ENCODE measurements around the gene CSF1. TPM values are rescaled to one million over a fixed set of nuclear protein-coding genes. Genes with fewer than 3 reads are reported as not detected.

Gene CSF1
- total RNA-seq, 4 donors from 2014 or later: 33.5 to 127 (median 62.3) TPM

GRCh38 chr1:109977657-109978378, 67.2 kb downstream of the CSF1 start:
- intact Hi-C loops (cut with DNase I): loop anchor here (5.0 kb wide), 1 partner anchor 46 kb away; no protein-coding TSS in a partner anchor
- no peak for TF ChIP-seq POLR2A (IDR thresholded peaks at IDR 0.05)
- no peak for TF ChIP-seq CTCF (IDR thresholded peaks at IDR 0.05)
- no peak overlapping the region for H3K4me3 ChIP-seq (replicated peaks in 1 of 3)
- no peak for DNase-seq
- WGBS, 2 donors: 85 to 89% methylated on average over 8 to 12 of the region's 12 CpGs
- H3K27ac ChIP-seq: no peak overlapping the region
- no peaks in the 10 kb centered on the region for H3K9me3 ChIP-seq
- H3K36me3 ChIP-seq: no peaks in the 10 kb centered on the region
- peaks cover 0 to 8% of the 10 kb centered on the region in 2 donors for H3K4me1 ChIP-seq
- H3K27me3 ChIP-seq: no peaks in the 10 kb centered on the region

GRCh38 chr1:109978761-109979488, 68.3 kb downstream of the CSF1 start:
- intact Hi-C loops (cut with DNase I): loop anchor here (5.0 kb wide), 1 partner anchor 47 kb away; no protein-coding TSS in a partner anchor
- Histone ChIP-seq H3K27me3 (no peaks in the 10 kb centered on the region), H3K27ac (no peak overlapping the region), H3K4me1 (peaks cover 0 to 10% of the 10 kb centered on the region in 2 donors), H3K9me3 (no peaks in the 10 kb centered on the region), H3K36me3 (no peaks in the 10 kb centered on the region), H3K4me3 (replicated peaks in 1 of 3) (no peak overlapping the region)
- DNase-seq: no peak
- WGBS, 2 donors: 83 to 84% methylated on average over 9 of the region's 9 CpGs
- TF ChIP-seq POLR2A (IDR thresholded peaks at IDR 0.05) (no peak), CTCF (IDR thresholded peaks at IDR 0.05) (no peak)

GRCh38 chr1:109979489-109980091, 68.9 kb downstream of the CSF1 start:
- Histone ChIP-seq H3K27ac (no peak overlapping the region), H3K4me3 (replicated peaks in 1 of 3) (no peak overlapping the region), H3K27me3 (no peaks in the 10 kb centered on the region), H3K4me1 (peaks cover 0 to 14% of the 10 kb centered on the region in 2 donors), H3K9me3 (no peaks in the 10 kb centered on the region), H3K36me3 (no peaks in the 10 kb centered on the region)
- intact Hi-C loops (cut with DNase I): loop anchor here (5.0 to 10.0 kb wide), 2 partner anchors 47 to 435 kb away; partner anchors contain the start of gene GNAI3
- WGBS, 2 donors: 69 to 76% methylated on average over 5 of the region's 5 CpGs
- TF ChIP-seq CTCF (IDR thresholded peaks at IDR 0.05) (no peak), POLR2A (IDR thresholded peaks at IDR 0.05) (no peak)
- DNase-seq: no peak

Other genes starting within 250 kb of the CSF1 start
- gene GSTM2, start 242.8 kb upstream of the CSF1 start, total RNA-seq: 10 to 100 TPM; 37.1 to 73.6 (median 62.3) TPM
- gene GSTM1, start 223.0 kb upstream of the CSF1 start, total RNA-seq: 10 to 100 TPM in 1 of 4 donors, not detected in 3; 23.4 TPM
- gene GSTM5, start 198.6 kb upstream of the CSF1 start, total RNA-seq: 1 to 10 TPM; 2.8 to 5.4 (median 3.0) TPM
- 100 to 1,000 TPM in 3 of 4 donors, 10 to 100 TPM in 1; 61.1 to 162 (median 132) TPM for gene GSTM3, start 169.8 kb upstream of the CSF1 start, total RNA-seq
- gene EPS8L3, start 146.9 kb upstream of the CSF1 start, total RNA-seq: not detected
- 100 to 1,000 TPM in 3 of 4 donors, 10 to 100 TPM in 1; 90.3 to 200 (median 118) TPM for gene AHCYL1, start 73.9 kb downstream of the CSF1 start, total RNA-seq
- gene STRIP1, start 123.8 kb downstream of the CSF1 start, total RNA-seq: 10 to 100 TPM; 36.2 to 63.4 (median 45.2) TPM
- gene ALX3, start 159.8 kb downstream of the CSF1 start, total RNA-seq: not detected
- gene UBL4B, start 201.6 kb downstream of the CSF1 start, total RNA-seq: under 1 TPM in 1 of 4 donors, not detected in 3; 0.27 TPM
- under 1 TPM; under 0.01 to 0.49 (median 0.18) TPM for gene SLC6A17, start 239.6 kb downstream of the CSF1 start, total RNA-seq

Data from thyroid gland (tissue), 4 donors.